HG02852 (cell line): ENCODE data around the gene ZC3H18.
A peak's percentile ranks its signal among the peaks of the same experiment; 100 is the strongest.

ENCODE experiments used
- ATAC-seq: cut with Tn5 transposase; IDR thresholded peaks from one replicate; pipeline ENCODE4 v1.9.1; 2021; ENCODE audit warnings: mild to moderate bottlenecking, moderate library complexity; ENCODE audit not compliant: unreplicated experiment

Gene ZC3H18

DNA sequence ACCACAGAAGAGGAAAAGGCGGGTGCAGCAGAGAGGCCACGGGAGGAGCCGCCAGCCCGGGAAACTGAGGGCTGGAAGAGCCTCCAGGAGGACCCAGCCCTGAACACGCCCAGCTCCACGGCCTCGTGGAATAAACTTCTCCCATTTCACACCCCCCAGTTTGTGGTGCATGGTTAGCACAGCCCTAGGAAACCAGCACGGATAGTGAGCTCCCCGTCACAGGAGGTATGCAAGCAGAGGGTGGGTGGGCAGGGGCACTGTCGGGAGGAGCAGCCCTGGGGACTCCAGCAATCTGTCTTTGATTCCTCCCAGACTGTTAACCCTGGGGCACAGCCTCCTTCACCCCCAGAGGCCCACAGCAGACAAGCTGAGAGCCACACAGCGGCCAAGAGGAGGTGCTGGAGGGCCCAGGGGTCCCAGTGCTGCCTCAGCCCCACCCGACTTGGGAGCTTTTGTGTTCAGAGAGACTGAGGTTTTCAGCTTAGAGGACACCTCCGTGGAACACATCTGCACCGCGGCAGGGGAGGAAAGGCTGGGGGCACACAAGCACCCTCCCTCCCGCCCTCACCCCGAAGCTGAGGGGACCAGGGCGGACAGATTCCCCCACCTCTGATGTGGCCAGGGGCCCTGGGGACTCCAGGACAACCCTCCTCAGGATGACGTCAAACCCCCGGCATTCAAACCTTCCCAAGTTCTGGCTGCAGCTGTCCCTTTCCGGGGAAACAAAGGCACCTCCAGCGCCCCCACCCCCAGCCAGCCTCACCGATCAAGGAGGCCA is 66.5 kb downstream of the ZC3H18 start:
- ATAC-seq, result no peak

DNA sequence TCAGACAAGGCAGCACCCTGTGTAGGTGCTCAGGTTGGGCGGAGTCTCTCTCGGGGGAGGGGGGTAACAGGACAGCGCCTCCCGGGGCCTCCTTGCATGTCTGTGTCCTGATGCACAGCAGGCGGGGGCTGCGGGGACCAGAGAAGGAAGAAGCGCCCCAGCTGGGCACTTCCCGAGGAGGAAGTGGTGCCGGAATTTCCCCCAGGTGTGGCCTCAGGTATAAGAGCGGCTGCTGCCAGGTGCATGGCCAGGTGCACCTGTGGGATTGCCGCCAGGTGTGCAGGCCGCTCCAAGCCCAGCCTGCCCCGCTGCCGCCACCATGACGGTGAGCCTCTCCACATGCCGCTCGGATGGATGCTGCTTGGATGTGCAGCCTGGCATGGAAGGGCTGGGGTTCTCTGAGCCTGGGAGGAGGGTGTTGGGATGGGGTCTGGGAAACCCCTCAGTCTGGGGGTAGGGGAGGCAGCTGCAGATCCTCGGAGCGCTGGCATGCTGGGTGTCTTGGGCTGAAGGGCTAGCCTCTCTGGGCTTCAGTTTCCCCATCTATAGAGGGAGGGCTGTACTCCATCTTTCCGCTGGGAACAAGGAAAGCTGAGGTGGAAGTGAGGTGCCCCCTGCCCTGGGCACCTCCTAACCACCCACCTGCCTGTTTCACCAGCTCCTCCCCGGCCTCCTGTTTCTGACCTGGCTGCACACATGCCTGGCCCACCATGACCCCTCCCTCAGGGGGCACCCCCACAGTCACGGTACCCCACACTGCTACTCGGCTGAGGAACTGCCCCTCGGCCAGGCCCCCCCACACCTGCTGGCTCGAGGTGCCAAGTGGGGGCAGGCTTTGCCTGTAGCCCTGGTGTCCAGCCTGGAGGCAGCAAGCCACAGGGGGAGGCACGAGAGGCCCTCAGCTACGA is 68.4 kb downstream of the ZC3H18 start, which contains the start of gene IL17C:
TSS of gene IL17C (plus strand) at position 250 of the 908 bp plus-strand sequence. CDS start at position 320, 70 bp downstream.
- no peak for ATAC-seq

GRCh38 chr16:88639231-88640038 is 69.2 kb downstream of the ZC3H18 start:
- no peak for ATAC-seq

- ATAC-seq, result no peak
Observed at GRCh38 chr16:88640039-88640495, 69.9 kb downstream of the ZC3H18 start.

DNA sequence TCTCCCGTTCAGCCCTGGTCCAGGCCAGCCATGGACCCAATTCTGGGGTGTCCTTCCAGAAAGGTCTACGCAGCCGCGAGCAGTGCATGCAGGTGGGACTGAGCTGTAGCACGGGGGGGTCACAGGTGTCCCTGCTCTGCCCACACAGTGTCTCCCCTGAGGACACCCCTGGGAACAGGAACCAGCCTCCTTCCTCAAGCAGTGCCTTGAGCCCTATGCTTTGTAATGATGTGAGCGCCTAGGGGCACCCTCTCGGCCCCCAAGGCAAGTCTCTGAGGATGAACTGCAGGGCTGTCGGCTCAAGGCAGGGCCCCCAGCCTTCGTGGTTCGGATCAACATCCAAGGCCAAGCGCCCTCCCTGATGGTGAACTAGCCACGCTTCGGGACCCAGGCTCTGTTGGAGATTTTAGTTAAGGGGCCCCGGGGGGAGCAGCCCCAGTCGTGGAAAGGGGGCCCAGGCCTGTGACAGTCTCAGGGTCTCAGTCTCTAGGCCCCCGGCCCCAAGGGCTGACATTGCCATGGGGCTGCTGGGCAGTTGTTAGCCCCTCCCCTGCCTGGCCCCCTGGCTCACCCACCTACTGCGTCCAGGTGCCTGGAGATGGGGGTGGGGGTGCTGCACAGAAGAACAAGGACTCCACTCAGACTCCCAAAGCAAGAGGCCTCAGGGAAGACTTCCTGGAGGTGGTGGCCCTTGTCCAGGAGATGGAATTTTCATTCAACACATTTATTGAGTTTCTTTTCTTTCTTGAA is 70.5 kb downstream of the ZC3H18 start:
- ATAC-seq, result no peak

DNA sequence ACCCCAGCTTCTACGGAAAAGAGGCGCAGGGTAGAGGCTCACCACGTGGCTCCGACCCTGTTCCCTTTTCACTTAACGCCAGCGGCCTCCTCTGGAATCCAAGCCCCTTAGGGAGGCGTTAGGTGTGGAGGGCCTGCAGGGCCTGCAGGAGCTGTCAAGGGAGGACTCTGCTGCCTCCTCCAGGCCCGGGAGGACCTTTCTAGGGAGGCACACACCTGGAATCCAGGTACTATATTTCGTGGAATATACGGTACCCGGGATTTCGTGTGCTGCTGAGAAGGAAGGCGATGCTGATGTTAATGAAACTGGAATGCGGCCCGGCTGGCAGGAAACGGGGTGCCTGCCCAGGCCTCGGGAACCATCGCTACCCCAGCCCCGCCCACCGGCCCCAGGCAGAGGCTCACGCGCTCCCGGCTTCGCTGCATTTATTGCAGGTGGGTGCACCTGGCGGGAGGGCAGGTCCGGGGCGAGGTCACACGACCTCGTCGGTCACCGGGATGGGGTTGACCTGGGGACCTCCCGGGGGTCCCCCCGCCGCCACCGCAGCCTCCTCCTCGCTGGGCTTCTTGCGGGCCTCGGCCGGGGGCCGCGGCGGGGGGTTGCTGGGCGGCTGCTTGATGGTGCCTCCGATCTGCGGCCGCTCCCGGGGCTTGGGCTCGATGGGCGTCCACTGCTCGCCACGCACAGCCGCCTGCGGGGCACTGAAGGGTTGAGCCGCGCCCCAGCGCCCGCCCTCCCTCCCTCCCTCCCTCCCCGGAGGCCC is 72.9 kb downstream of the ZC3H18 start:
- ATAC-seq, result no peak

- ATAC-seq, result no peak
Observed at GRCh38 chr16:88643644-88643932, 73.4 kb downstream of the ZC3H18 start.

- no peak for ATAC-seq
Observed at GRCh38 chr16:88645455-88645854, 75.3 kb downstream of the ZC3H18 start.

GRCh38 chr16:88645941-88646340 is 75.7 kb downstream of the ZC3H18 start:
- ATAC-seq, result no peak

DNA sequence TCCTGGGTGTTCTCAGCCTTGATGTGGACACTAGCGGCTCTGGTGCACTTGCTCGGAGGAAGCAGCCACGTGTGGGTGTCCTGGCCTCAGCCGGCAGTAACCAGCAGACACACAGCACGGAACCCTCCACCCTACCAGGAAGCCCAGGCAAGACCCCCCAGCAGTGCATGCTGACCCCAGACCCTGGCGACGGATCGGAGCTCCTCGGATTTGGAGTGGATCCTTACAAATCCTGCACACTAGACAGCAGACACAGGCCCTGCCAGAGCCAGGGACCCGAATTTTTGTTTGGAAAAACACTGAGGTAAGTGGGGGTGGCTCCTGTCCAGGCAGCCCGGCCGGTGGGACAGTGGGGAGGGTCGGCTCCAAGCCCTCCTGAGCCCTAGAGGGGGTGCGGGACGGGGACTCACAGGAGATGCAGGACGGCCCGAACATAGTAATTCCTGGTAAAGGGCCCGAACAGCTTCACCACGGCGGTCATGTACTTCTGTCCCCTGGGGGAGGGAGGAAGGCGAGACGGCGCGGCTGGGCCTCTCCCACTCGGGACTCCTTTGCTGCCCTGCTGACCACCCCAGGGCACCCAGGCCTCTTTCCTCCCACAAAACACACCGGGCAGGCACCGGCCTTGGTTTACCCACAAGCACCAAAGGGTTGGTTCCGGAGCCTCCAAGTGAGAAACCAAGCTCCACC is 76.3 kb downstream of the ZC3H18 start:
- no peak for ATAC-seq

GRCh38 chr16:88647178-88648070 is 77.2 kb downstream of the ZC3H18 start:
- ATAC-seq, result no peak

- ATAC-seq, result no peak
Observed at GRCh38 chr16:88649195-88649923, 79.2 kb downstream of the ZC3H18 start.

- ATAC-seq, result peak; percentile 13
Observed at GRCh38 chr16:88649924-88650748, 79.9 kb downstream of the ZC3H18 start.

DNA sequence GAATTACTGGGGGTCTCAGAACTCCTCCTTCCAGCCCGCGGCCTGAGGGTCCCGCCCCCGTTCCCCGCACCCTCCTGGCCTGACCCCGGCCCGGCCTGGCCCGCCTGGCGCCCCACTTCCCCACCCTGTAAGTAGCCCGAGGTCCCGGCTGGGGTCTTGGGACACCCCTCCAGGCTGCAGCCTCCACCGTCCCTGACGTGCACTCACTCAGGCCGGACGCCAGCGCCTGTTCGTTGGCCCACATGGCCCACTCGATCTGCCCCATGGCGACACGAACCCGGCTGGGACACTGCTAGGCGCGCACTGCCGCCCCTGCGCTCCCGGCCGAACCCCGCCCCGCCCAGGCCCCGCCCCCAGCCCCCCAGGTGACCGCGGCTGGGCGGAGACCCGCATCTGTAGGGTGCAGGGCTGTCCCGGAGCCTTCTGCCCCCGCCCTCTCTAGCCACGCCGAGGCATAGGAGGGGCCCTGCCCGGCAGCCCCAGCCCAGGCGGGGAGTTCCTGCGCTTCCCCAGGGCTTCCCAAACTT is 80.6 kb downstream of the ZC3H18 start, which contains the start of gene CYBA:
TSS of gene CYBA (minus strand) at position 305 of the 527 bp plus-strand sequence. CDS start at position 265, 40 bp downstream.
- peak; percentile 75 for ATAC-seq

DNA sequence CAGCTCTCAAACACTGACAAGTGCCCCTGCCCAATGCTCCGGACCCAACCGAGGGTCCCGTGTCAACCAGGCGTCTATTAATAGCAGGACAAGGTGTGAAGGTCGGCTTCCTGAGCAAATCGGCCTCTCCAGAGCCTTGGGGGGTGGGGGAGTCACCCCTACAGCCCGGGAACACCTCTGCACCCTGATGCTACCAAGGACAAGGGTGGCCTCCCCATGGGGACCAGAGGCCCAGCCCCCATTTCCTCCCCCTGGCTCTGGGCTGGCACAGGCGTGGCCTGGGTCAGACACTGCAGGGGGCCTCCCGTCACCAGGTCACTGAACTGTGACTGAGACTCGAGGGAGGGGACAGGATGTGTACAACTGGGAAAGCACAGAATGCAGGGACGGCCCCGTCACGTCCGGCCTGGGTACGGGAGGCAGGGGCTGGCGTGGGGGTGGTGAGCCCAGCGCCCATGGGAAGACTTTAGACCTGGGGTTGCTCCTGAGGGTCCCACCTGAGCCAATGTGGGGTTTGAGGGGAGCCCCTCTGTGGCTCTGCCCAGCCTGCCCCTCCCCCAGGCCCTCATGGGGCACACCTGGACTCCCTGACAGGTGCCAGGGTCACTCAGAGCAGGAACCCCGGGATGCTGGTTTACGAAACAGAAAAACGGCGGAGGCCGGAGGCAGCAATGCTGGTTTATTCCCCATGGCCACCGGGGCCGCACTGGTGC is 81.2 kb downstream of the ZC3H18 start:
- ATAC-seq, result peak; percentile 72
